Immature natural killer cell (primary cell): ENCODE data around the gene ORAI3. TPM values are rescaled to one million over a fixed set of nuclear protein-coding genes. Genes with fewer than 3 reads are reported as not detected.

Experiments
- DNase-seq, 3 donors: peaks; one replicate each; pipeline ENCODE4 v3.0.0; 2022; ENCODE audit warnings: mixed read lengths in 1 of 3
- H3K27ac Mint-ChIP-seq, 6 donors: one replicate each; pipeline ENCODE4 v1.8.0; 2020; ENCODE audit warnings: mixed read lengths in 6 of 6, mild to moderate bottlenecking in 5 of 6, inconsistent platforms in 4 of 6, moderate library complexity in 3 of 6
- H3K27me3 Mint-ChIP-seq, 3 donors: one replicate each; pipeline ENCODE4 v1.8.0; 2020 to 2021; ENCODE audit warnings: low read depth in 3 of 3, mild to moderate bottlenecking in 3 of 3, mixed read lengths in 3 of 3, moderate library complexity in 3 of 3, inconsistent platforms in 1 of 3
- H3K36me3 Mint-ChIP-seq, 3 donors: one replicate each; pipeline ENCODE4 v1.8.0; 2020; ENCODE audit warnings: mixed read lengths in 3 of 3, inconsistent platforms in 2 of 3, mild to moderate bottlenecking in 2 of 3
- H3K4me1 Mint-ChIP-seq, 2 donors: one replicate each; pipeline ENCODE4 v1.8.0; 2020; ENCODE audit warnings: inconsistent platforms in 2 of 2, mild to moderate bottlenecking in 2 of 2, mixed read lengths in 2 of 2, moderate library complexity in 1 of 2
- H3K4me3 Mint-ChIP-seq, 5 donors: one replicate each; pipeline ENCODE4 v1.8.0; 2020; ENCODE audit warnings: mild to moderate bottlenecking in 5 of 5, mixed read lengths in 5 of 5, inconsistent platforms in 3 of 5, moderate library complexity in 3 of 5
- H3K9me3 Mint-ChIP-seq, 6 donors: one replicate each; pipeline ENCODE4 v1.8.0; 2020; ENCODE audit warnings: mild to moderate bottlenecking in 6 of 6, mixed read lengths in 6 of 6, inconsistent platforms in 4 of 6, moderate library complexity in 3 of 6
- polyA plus RNA-seq, 3 donors: library from polyadenylated mRNA; unstranded; fragments of 300-500 nt; fragmentation: Illumina TruSeq; gene quantifications; one replicate each; pipeline ENCODE4 v1.2.3, GENCODE V29; 2021

Gene ORAI3
- polyA plus RNA-seq, 3 donors from 2014 or later = 31.4 to 50.0 (median 40.3) TPM

DNA sequence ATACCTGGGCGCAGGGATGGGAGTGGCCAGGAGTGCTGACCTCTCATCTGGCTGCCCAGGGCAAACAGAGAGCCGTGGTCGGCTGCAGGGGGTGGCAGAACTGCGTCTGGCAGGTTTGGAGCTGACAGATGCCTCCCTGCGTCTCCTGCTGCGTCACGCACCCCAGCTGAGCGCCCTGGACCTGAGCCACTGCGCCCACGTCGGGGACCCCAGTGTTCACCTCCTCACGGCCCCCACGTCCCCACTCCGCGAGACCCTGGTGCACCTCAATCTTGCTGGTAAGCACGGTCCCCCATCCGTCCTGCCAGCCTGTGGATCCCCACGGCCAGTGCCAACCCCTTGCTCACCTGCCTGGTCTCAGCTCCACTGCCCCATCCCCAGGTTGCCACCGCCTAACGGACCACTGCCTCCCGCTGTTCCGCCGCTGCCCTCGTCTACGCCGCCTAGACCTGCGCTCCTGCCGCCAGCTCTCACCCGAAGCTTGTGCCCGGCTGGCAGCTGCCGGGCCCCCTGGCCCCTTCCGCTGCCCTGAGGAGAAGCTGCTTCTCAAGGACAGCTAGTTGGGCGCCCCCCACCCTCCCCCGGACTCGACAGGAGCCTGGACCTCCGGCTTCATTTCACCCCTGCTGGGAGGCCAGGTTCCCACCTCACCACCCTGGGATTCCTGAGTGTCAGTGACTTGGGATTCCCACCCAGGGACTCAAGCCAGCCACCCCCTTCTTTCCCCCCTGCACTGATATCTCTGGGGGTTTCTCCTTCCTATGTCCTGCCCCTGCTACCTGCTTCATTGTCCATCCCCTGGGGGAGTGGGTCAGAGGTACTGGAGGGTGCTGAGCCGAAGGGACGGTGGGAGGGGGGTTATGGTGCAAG lies 2.0 kb upstream of the ORAI3 start:
- H3K27ac Mint-ChIP-seq = peak overlapping the region in 1 of 6 donors; percentile 6
- H3K9me3 Mint-ChIP-seq = no peaks in the 10 kb centered on the region
- H3K4me1 Mint-ChIP-seq = peaks cover 34 to 37% of the 10 kb centered on the region in 2 donors
- DNase-seq = no peak
- peaks cover 0 to 5% (median 0%) of the 10 kb centered on the region in 3 donors for H3K36me3 Mint-ChIP-seq
- peak overlapping the region in 4 of 5 donors; percentile 30 to 73 (median 40) for H3K4me3 Mint-ChIP-seq
- peaks cover 0 to 3% (median 2%) of the 10 kb centered on the region in 3 donors for H3K27me3 Mint-ChIP-seq

DNA sequence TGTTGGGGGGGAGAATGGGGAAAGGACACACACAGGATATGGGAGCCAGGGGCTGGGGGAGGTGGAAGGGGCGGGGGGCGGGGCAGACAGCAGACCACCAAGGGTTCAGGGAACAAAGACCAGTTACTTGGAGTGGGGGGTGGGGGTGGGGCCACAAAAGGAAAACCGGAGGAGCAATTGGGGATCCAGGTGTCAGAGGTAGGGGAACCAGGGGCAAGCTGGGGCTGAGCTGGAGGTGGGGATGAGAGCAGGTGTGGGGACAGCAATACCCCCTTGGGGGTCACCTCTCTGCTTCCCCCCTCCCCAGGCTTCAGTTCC lies 1.4 kb upstream of the ORAI3 start:
- no peaks in the 10 kb centered on the region for H3K9me3 Mint-ChIP-seq
- H3K4me3 Mint-ChIP-seq = no peak overlapping the region
- DNase-seq = no peak
- peaks cover 0 to 3% (median 0%) of the 10 kb centered on the region in 3 donors for H3K27me3 Mint-ChIP-seq
- H3K4me1 Mint-ChIP-seq = peaks cover 29 to 35% of the 10 kb centered on the region in 2 donors
- peaks cover 0 to 5% (median 0%) of the 10 kb centered on the region in 3 donors for H3K36me3 Mint-ChIP-seq
- H3K27ac Mint-ChIP-seq = no peak overlapping the region

DNA sequence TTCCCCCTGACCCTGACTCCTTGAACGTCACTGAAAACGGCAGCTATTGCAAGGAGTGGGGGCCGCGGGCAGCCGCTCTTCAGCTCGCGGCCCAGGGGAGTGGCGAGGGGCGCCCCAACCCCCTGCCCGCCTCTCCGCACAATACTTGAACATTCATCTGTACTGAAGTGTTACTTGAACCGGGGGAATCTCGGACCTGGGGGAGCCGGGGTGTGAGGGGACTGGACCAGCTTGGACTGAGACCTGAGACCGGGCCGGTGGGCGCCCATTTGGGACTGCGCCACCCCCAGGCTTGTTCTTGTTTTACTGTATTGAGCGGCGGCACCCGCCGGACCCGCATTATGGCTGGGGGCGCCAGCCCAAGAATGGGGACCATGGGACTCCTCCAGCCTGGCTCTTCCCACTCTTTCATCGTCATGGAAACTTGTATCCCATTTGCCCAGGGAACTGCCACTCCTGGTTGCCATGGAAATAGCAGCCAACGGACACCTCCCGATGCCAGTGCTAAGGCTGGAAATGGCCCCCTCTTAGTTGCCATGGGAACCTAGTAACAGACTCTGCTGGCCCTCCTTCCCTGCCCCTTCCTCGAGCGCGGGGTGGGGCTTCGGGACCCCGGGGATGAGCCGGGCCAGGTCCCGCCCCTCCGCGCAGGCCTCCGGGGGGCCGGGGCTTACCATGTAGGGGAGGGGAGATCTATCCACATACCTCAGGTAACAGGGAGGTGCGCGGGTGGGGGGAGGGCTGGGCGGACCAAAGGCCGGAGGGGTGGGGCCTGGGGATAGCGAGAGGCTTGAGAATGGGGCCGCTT lies 805 bp upstream of the ORAI3 start:
- DNase-seq = peak in 2 of 3 donors; percentile 17 to 22
- H3K27me3 Mint-ChIP-seq = peaks cover 0 to 3% (median 0%) of the 10 kb centered on the region in 3 donors
- peak overlapping the region in 1 of 6 donors; percentile 71 for H3K27ac Mint-ChIP-seq
- no peaks in the 10 kb centered on the region for H3K9me3 Mint-ChIP-seq
- peaks cover 24 to 30% of the 10 kb centered on the region in 2 donors for H3K4me1 Mint-ChIP-seq
- H3K36me3 Mint-ChIP-seq = peaks cover 0 to 5% (median 0%) of the 10 kb centered on the region in 3 donors
- peak overlapping the region in 2 of 5 donors; percentile 17 to 57 for H3K4me3 Mint-ChIP-seq

DNA sequence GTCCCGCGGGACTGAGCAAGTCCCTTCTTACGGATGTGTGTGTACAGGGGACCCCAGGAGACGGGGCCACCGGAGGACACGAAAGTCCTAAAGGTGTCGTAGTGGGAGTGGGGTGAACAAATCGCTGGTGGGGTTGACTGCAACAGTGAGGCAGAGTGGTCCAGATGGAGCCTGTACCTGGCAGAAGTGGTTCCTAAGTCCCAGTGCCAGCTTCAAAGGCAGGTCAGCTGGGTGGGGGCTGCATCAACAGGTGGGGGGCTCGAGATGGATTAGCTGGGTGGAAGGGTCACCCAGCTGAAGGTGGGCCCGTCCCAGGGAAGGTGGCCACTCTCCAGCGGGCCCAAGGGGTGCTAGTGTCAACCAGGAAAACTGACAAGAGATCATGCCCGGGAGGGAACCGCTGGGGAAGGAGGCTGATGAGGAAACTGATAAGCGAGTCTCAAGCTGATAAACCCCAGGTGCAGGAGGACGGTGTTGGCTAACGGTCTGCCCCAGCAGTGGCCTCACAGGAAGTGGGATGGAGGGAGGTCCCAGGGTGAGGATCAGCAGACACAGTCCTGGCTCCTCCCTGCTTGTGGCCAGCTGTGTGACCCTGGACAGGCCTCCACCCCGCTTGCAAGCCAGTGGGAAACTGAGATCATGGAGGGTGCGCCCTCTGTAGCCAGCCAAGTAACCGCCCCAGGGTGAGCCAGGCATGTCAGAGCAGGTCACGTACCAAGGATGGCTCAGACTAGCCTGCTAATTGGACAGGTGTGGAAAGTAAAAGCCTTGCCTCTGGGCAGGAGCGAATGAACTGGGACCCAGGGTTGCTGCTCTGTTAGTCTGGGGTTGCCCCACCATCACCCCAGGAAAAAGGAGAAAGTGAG lies 1.0 kb downstream of the ORAI3 start:
- peak; percentile 13 to 25 (median 24) for DNase-seq
- Mint-ChIP-seq H3K4me3 (peak overlapping the region; percentile 94 to 96 (median 95)), H3K4me1 (peaks cover 23 to 24% of the 10 kb centered on the region in 2 donors), H3K36me3 (no peaks in the 10 kb centered on the region), H3K27me3 (peaks cover 0 to 3% (median 0%) of the 10 kb centered on the region in 3 donors), H3K9me3 (no peaks in the 10 kb centered on the region), H3K27ac (peak overlapping the region; percentile 80 to 94 (median 89))

DNA sequence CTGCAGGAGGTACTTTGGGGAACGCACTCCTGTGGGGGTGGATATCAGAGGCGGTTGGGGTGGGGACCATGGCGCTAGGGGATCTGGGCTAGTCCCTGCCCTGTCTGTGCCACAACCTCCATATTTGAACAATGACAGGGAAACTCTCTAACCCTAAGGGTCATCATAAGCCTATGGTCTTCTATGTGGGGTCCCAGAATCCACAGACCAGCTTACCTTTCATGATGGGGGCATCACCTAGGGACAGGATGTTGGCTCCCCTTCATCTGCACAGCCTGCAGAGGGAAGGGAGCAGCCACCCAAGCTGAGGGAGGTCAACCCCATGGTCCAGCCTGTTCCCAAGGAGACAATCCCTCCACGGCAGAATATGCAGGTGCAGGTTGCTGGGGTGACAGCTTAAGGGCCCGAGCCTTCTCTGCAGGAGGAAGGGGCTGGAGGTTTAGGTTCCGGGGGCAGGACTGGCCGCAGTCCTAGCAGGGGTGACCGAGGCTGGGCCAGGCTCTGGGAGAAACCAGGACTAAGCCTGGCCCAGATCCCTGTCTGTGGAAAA lies 1.7 kb downstream of the ORAI3 start:
- Mint-ChIP-seq H3K27me3 (peaks cover 0 to 3% (median 0%) of the 10 kb centered on the region in 3 donors), H3K27ac (peak overlapping the region; percentile 80 to 94 (median 89)), H3K4me1 (peaks cover 23 to 24% of the 10 kb centered on the region in 2 donors), H3K9me3 (no peaks in the 10 kb centered on the region), H3K36me3 (no peaks in the 10 kb centered on the region), H3K4me3 (peak overlapping the region; percentile 94 to 96 (median 95))
- DNase-seq = no peak

DNA sequence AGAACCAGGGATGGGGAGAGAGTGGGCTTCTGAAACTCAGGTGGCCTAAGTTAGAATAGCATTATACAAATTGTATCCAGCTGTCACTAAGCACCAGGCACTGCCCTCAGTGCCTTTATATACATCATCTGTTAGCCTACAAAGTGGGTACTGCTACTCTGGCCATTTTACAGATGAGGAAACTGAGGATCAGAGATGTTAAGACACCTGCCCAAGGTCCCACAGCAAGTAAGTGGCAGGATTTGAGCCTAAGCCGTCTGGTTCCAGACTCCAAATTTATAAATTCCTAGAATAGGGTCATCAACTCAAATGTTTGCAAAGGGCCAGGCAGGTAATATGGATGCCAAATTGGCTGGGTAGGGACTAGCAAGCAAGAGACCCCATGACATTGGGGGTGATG lies 2.3 kb downstream of the ORAI3 start:
- peak overlapping the region in 2 of 5 donors; percentile 47 to 51 for H3K4me3 Mint-ChIP-seq
- peaks cover 27% of the 10 kb centered on the region in 2 donors for H3K4me1 Mint-ChIP-seq
- H3K9me3 Mint-ChIP-seq = no peaks in the 10 kb centered on the region
- H3K27ac Mint-ChIP-seq = peak overlapping the region in 1 of 6 donors; percentile 45
- H3K27me3 Mint-ChIP-seq = peaks cover 0 to 3% (median 3%) of the 10 kb centered on the region in 3 donors
- DNase-seq = no peak
- H3K36me3 Mint-ChIP-seq = no peaks in the 10 kb centered on the region

DNA sequence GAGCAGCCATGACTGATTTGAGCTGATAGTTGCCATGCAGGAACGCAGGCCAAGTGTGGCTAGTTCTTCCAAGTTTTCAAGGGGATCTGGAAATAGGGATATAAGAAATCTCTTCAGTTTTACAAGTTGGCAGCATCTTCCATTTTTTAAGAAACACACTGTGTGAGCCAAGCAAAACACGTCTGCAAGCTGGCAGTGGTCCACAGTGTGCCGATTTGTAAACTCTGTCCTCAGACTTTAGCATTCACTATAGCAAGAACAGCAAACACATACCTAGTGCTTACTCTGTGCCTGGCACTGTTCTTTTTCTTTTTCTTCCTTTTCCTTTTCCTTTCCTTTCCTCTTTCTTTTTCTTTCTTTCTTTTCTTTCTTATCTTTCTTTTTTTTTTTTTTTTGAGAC lies 2.9 kb downstream of the ORAI3 start:
- Mint-ChIP-seq H3K27me3 (peaks cover 0 to 3% (median 3%) of the 10 kb centered on the region in 3 donors), H3K36me3 (no peaks in the 10 kb centered on the region), H3K9me3 (no peaks in the 10 kb centered on the region), H3K4me3 (peak overlapping the region in 3 of 5 donors; percentile 20 to 45 (median 27)), H3K4me1 (peaks cover 29 to 32% of the 10 kb centered on the region in 2 donors), H3K27ac (peak overlapping the region in 3 of 6 donors; percentile 17 to 53 (median 53))
- no peak for DNase-seq

DNA sequence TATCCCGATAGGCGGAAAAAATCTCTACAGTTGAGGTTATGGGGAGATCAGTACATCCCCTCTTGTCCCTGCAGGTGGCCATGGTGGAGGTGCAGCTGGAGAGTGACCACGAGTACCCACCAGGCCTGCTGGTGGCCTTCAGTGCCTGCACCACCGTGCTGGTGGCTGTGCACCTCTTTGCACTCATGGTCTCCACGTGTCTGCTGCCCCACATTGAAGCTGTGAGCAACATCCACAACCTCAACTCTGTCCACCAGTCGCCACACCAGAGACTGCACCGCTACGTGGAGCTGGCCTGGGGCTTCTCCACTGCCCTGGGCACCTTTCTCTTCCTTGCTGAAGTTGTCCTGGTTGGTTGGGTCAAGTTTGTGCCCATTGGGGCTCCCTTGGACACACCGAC lies 4.2 kb downstream of the ORAI3 start:
- H3K4me3 Mint-ChIP-seq = no peak overlapping the region
- no peaks in the 10 kb centered on the region for H3K9me3 Mint-ChIP-seq
- H3K27ac Mint-ChIP-seq = no peak overlapping the region
- DNase-seq = no peak
- H3K27me3 Mint-ChIP-seq = peaks cover 10 to 11% (median 10%) of the 10 kb centered on the region in 3 donors
- H3K4me1 Mint-ChIP-seq = peaks cover 35 to 37% of the 10 kb centered on the region in 2 donors
- no peaks in the 10 kb centered on the region for H3K36me3 Mint-ChIP-seq

DNA sequence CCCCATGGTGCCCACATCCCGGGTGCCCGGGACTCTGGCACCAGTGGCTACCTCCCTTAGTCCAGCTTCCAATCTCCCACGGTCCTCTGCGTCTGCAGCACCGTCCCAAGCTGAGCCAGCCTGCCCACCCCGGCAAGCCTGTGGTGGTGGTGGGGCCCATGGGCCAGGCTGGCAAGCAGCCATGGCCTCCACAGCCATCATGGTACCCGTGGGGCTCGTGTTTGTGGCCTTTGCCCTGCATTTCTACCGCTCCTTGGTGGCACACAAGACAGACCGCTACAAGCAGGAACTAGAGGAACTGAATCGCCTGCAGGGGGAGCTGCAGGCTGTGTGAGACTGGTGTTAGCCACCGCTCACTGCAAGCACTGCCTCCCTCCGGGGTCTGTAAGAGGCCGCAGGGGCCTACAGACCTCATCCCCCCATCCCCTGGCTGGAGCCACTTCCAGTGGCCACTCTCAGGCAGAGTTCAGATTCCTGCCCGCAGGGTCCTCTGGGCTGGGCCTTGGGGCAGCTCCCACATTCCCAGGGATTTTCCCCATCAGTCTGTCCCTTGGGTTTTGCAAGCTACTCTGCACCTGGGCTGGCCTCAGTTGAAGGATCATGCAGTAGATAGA lies 4.8 kb downstream of the ORAI3 start:
- H3K4me3 Mint-ChIP-seq = no peak overlapping the region

DNA sequence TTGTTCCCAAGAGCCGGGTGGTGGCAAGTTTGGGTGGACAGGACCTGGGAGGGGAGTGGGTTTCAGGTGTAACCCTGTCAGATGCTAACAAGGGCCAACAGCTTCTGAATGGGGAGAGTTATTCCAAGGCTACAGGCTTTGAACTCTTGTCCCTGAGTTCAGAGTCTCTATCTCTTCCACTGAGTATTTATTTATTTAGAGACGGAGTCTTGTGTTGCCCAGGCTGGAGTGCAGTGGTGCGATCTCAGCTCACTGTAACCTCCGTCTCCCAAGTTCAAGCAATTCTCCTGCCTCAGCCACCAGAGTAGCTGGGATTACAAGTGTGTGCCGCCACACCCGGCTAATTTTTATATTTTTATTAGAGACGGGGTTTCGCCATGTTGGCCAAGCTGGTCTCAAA lies 6.1 kb downstream of the ORAI3 start:
- no peak for DNase-seq
- Mint-ChIP-seq H3K27me3 (peaks cover 18 to 24% (median 19%) of the 10 kb centered on the region in 3 donors), H3K4me1 (peaks cover 44 to 46% of the 10 kb centered on the region in 2 donors), H3K4me3 (peak overlapping the region in 1 of 5 donors; percentile 35), H3K27ac (peak overlapping the region in 2 of 6 donors; percentile 32 to 34), H3K36me3 (peaks cover 5 to 6% (median 6%) of the 10 kb centered on the region in 3 donors), H3K9me3 (no peaks in the 10 kb centered on the region)

More for the DNA sequence above, 4.8 kb downstream of the ORAI3 start:
- DNase-seq = peak; percentile 27 to 61 (median 40)
- H3K36me3 Mint-ChIP-seq = no peaks in the 10 kb centered on the region
- peak overlapping the region in 1 of 6 donors; percentile 61 for H3K27ac Mint-ChIP-seq
- H3K4me1 Mint-ChIP-seq = peaks cover 38 to 41% of the 10 kb centered on the region in 2 donors
- H3K9me3 Mint-ChIP-seq = no peaks in the 10 kb centered on the region
- peaks cover 10 to 14% (median 13%) of the 10 kb centered on the region in 3 donors for H3K27me3 Mint-ChIP-seq

DNA sequence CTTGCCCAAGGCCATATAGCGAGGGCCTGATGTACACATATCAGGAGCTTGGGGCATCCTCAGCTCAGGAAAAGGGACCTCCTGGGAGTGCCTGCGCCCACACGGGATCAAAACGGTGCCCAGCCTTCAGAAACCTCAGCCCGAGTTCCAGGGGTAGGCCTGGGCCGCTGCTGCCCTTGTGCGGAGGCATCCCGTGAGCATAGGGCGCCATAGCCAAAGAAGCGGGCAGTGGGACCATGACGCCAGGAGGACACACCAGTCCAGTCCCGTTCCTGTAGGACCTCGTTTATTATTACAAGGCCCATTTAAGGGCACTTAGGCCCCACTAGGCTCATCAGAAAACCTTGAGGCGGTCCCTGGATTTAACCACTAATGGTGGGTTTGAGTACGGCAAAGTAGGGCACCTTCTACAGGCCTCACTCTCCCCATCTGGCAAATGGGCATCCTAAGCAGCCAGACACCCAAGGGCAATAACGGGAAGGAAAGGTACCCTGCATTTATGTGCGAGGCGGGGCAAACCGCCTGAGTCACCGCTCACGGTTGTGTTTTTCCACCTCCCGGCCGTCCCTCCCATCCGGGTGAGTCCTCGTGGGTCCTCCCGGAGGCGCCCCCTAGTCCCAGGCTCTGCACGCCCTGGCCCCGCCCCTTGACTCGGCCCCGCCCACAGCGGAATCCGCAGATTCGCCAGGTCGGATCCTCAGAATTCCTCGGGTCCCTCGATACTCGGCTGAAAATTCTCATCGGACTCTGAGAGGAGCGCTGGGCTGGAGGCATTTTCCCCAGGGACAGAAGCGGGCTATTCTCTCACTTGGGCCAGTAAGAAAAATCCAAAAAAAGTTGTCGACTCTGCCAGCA lies 8.0 kb downstream of the ORAI3 start:
- Mint-ChIP-seq H3K9me3 (no peaks in the 10 kb centered on the region), H3K27ac (peak overlapping the region; percentile 95 to 99 (median 97)), H3K4me1 (peaks cover 38 to 50% of the 10 kb centered on the region in 2 donors), H3K27me3 (peaks cover 15 to 24% (median 19%) of the 10 kb centered on the region in 3 donors), H3K36me3 (peaks cover 12 to 20% (median 13%) of the 10 kb centered on the region in 3 donors), H3K4me3 (peak overlapping the region; percentile 95 to 97 (median 97))
- peak; percentile 78 to 82 (median 81) for DNase-seq
